Hindlimb muscle (tissue), 1 donor: Measurements from ENCODE around the gene ZHX3. TPM values are rescaled to one million over a fixed set of nuclear protein-coding genes. Genes with fewer than 3 reads are reported as not detected.

Source experiments
- DNase-seq: peaks from one replicate; pipeline ENCODE4 v3.0.0-alpha.2; 2013
- polyA plus RNA-seq: library from polyadenylated mRNA; unstranded; fragments of 120-200 nt; gene quantifications from one replicate; pipeline ENCODE4 v1.2.1, GENCODE V29; 2013; ENCODE audit not compliant: insufficient read length

ZHX3 gene
- polyA plus RNA-seq, 1 donor, result 9.2 TPM

- DNase-seq, result no peak
Observed at GRCh38 chr20:41293269-41294037, 24.1 kb downstream of the ZHX3 start.

DNA sequence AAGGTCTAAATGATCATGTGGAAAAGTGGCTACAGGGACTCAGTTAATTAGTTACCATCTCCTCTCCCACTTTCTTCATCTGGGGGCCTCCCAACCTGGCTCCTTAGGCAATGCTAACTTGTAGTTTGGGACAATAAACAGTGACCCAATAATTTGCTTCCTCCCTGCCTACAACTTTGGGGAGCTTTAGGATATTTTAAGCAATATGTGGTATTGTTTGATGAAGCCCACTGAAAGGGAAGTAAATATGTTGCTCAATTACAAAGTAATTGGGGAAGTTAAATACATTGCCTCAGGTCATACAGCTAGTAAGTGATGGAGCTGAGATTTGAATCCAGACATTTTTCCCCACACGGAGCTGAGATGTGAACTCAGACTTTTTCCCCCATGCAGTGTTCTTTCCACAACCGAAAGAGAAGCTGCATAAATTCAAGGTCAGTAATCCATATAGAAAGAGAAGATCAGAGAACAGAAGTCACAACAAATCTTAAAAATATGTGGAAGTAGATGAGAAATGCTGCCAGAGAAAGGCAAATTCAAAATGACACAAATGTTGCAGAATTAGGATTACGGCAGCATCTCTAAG lies 26.6 kb downstream of the ZHX3 start:
- DNase-seq, result no peak

GRCh38 chr20:41287327-41287726 lies 30.2 kb downstream of the ZHX3 start:
- DNase-seq, result no peak

DNA sequence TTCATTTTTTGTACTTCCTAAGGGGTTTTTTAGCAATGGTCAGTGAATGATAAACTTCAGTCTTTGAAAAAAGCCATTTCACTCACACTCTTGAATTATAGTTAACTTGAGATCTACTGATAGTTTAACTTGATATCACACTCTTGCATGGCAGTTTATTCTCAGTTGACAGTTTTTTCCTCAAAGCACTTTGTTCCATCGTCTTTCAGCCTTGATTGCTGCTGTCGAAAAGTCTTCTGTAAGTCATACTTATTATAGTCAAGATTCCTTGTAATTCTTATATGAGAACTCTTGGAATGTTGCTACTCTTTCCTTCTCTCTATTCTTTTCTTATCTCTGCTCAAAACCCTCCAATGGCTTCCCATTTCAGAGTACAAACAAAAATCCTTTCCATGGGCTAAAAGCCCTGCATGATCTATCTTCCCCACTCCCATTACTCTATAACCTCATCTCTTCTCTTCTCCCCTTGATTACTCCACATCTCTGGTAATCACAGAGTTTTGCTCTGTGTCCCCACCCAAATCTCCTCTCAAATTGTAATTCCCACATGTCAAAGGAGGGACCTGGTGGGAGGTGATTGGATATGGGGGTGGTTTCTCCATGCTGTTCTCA lies 31.2 kb downstream of the ZHX3 start:
- DNase-seq, result no peak

DNA sequence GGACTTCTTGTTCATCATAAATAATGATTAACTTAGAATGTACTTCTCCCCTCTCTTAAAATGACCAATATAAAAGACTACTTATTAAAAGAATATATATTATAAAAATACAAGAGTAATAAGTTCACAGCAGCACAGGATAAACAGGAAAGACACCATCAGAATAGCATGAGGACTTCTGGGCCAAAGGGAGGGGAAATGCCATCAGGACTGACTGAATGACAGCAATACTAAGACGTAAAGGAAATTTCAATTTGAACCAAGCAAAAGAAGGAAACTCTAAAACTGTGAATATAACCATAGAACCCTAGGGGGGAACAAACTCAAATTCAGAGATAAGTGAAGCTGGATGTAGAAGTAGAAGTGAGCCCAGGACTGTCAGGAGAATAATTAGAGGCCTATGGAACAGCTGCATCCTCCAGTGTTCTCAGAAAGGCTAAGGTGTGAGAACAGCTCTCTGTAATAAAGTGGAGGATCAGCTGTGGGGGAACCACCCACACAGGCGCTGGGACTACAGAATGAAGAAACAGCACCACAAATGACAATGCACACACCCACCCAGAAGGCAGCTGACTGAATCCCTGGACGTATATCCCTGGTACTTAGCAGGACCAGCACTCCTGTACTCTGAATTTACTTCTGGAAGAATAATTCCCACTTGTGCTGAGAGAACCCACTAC lies 37.8 kb downstream of the ZHX3 start:
- no peak for DNase-seq

DNA sequence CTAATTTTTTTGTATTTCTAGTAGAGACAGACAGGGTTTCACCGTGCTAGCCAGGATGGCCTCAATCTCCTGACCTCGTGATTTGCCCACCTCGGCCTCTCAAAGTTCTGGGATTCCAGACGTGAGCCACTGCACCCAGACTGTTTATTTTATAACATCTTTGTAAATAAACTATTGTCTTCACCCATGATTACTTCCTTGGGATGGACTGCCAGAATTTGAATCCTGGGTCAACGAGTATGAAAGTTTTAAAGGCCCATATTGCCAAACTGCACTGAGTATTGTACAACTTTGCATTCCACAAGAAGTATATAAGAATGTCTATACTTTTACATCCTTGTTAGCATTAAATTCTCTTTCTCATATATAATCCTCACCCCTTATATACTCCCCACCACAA lies 38.6 kb downstream of the ZHX3 start:
- DNase-seq, result no peak

GRCh38 chr20:41277049-41277448 lies 40.5 kb downstream of the ZHX3 start:
- DNase-seq, result no peak

GRCh38 chr20:41276317-41276751 lies 41.2 kb downstream of the ZHX3 start:
- no peak for DNase-seq

DNA sequence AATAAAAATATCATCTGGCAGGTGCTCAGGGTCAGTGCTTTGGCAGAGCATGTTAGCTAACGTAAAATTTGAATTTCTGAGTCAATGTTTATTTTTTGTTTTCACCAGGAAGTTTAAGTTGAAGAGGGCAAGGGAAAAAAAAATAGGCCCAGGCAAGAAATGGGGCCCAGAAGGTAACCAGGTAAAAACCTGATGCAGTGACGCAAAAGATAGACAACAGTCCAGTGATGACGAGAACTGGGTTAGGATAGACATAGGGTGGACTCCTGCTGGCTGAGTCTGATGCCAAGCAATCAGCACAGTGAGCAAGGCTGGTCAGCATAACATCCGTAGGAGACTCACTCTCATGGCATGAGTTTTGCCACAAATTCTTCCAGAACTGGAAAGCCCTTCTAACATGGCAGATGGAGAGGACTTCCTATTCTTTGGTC lies 42.2 kb downstream of the ZHX3 start:
- no peak for DNase-seq

DNA sequence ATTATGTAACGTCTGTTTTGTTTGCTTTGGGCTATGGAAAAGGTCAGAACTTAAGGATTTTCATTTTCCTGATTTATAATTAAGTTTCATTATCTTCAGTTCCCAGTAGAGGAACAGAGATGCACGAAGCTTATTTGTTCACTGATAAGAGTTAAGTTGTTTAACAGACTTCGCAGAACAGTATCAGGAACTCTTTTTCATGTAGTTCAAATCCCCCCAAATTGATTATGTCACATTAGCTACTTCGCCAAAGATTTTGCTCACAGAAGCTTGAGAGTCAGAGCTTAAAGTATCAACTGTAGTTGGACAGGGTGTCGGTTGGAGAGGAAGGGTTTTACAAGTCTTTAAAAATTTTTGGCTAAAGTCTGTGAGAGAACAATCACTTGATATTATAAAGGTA lies 43.4 kb downstream of the ZHX3 start:
- no peak for DNase-seq

GRCh38 chr20:41273445-41273844 lies 44.1 kb downstream of the ZHX3 start:
- DNase-seq, result no peak

DNA sequence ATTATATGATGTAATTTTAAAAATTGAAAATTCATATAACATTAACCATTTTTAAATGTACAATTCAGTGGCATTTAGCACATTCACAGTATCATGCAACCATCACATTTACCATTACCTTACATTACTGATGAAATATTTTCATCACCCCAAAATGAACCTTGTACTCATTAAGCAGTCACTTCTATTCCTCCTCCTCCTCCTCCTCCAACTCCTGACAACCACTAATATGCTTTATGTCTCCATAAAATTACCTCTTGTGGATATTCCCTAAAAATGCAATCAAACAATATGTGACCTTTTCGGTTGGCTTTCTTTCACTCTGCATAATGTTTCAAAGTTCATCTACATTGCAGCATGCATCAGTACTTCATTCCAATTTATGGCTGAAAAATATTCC lies 45.2 kb downstream of the ZHX3 start:
- DNase-seq, result no peak

DNA sequence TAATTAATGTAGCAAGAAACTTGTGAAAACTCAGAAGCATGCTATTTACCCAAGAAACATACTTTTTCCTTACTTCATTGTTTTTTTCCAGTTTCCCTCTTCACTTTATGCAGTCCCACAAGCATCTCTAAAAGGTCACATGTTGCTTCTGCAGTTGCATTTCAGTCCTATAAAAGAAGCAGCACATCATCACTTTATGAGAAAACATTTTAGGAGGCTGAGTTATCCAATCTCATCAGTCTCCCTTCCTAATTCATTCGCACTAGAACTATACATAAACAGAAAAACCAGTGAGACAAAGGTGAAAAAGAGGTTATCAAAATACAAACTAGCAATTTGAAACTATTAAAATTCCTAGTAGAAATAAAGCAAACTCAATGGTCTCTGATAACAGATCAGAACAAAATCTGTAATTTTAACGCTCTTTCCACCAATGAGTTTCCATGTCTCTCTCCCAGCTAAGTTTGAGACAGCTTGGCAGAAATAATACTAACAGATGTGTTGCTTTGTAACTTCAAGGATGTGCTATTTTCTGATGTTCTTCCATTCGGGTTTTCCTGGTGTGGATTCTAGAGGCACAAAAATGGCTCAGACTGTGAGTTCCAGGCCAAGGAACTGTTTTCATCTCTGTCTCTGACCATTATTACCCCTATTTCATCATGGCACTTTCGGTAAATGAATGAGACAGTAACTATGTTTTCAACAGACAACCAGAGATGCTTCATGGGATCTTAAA lies 48.4 kb downstream of the ZHX3 start:
- DNase-seq, result no peak

DNA sequence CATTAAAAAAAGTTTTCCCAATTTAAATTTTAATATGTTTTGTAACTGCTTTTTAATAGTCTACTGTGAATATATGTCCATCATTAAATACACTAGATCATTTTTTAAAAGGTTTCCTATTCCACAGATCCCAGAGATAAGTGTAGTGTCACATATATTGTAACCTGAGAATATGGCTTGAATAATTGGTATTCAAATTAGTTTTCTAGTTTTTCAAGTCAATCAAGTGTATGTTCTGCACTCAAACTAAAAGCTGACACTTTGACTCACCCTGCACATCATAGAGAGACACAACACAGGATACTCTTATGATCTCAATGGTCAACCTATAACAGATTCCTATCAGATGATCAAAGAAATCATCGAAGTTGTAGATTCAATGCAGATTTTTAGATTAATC lies 49.1 kb downstream of the ZHX3 start:
- DNase-seq, result no peak

GRCh38 chr20:41265938-41266337 lies 51.6 kb downstream of the ZHX3 start:
- DNase-seq, result no peak

GRCh38 chr20:41264819-41265218 lies 52.7 kb downstream of the ZHX3 start:
- DNase-seq, result no peak

- DNase-seq, result no peak
Observed at GRCh38 chr20:41261790-41262717, 55.5 kb downstream of the ZHX3 start.

- DNase-seq, result no peak
Observed at GRCh38 chr20:41261260-41261659, 56.3 kb downstream of the ZHX3 start.

GRCh38 chr20:41260734-41261220 lies 56.8 kb downstream of the ZHX3 start:
- DNase-seq, result no peak

DNA sequence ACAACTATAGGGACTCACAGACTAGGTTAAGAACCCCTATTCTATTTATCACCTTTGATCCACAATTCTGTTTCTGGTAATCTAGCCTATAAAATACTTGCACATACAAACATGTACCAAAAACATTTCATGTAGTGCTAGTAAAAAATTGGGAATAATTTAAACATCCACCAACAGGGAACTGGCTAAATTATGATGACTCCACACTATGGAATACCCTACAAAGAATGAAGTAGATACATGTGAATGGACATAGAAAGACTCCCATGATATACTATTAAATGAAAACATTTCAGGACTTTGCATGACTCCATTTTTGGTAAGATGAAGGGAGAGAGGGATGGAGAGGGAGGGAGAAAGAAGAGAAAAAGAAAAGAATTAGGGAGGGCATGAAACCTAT lies 58.2 kb downstream of the ZHX3 start:
- DNase-seq, result no peak

- no peak for DNase-seq
Observed at GRCh38 chr20:41258474-41258873, 59.1 kb downstream of the ZHX3 start.
